ENCODE results near the gene IGSF22.
"Not testable (repeated sequence)": the region's sequence is repeated elsewhere in the genome, so short reads cannot be mapped to it uniquely, and the experiment has no call there.

Gene IGSF22

DNA sequence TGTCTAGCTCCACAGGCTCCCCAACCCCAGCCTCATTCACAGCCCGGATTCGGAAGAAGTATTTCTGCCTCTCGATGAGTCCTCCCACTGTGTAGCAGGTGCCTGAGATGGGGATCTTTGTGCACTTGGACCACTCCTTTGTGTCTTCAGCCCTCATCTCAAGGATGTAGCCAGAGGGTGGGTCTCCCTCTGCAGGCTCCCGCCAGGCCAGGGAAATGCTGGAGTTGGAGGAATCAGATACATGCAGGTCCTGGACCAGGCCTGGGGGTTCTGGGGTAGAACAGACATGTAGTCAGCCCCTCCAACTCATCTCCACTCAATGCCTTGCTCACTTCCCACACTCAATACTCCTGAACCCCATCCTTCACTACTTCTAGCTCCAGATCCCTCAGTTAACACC lies 16.6 kb downstream of the IGSF22 start:
- DNase-seq: no peak

DNA sequence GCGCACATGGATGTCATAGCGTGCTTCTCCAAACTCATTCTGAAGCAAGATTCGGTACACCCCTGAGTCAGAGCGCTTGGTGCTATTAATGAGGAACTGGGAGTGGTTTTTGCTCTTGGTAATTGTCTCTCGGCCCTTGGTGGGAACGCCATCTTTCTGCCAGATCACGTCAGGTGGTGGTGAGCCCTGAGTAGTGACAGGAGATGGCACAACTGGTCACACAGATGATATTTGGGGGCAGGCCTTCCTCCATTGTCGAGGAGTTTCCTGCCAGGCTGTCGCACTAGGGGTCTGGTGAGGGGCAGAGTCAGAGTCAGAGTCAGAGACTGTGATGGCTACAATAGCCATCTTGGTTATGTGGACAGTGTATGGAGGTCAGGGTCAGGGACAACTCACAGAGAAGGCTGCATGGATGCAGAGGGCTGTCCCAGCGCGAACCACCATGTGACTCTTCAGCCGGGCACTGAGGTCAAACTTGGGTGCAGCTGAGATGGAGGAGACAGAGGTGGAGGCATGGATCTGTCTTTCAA lies 18.1 kb downstream of the IGSF22 start:
- no peak for DNase-seq

DNA sequence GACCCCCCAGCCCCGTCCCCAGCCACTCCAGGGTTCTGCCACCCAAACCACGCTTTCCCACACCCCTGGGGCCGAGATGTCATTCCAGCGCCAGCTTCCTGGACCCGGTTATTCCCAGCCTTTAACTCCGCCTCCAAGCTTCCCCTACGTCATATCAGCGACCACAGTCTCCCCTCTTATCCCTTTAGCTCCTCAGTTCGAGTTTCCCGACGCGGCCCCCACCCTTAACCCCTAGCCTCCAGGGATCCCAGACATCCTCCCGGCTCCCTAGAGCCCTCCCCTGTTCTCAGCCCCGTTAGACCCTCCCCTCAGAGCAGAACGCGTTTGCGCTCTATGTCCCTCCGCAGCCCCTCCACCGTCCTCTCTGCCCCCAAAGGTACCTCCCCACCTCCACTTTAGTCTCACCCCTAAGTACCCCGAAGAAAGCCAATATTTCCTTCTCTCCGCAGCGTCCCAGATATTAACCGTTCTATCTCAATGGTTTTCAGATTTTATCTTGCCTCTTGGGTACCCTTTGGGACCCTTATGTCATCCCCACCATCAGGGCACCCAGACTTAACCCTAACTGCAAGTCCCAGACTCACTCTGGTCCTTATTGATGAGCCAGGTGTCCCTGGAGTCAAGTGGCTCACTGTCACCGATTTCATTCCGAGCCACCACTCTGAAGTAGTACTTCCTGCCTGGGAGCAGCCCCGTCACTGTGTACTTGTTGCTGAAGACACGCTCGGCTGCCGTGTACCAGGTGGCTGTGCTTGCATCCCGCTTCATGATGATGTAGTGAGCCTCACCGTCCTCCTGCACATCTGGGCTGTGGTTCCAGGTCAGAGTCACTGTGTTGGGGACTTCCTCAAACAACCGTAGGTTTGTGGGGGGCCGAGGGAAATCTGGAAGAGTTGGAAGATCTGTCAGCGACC lies 19.4 kb downstream of the IGSF22 start:
- no peak for DNase-seq

DNA sequence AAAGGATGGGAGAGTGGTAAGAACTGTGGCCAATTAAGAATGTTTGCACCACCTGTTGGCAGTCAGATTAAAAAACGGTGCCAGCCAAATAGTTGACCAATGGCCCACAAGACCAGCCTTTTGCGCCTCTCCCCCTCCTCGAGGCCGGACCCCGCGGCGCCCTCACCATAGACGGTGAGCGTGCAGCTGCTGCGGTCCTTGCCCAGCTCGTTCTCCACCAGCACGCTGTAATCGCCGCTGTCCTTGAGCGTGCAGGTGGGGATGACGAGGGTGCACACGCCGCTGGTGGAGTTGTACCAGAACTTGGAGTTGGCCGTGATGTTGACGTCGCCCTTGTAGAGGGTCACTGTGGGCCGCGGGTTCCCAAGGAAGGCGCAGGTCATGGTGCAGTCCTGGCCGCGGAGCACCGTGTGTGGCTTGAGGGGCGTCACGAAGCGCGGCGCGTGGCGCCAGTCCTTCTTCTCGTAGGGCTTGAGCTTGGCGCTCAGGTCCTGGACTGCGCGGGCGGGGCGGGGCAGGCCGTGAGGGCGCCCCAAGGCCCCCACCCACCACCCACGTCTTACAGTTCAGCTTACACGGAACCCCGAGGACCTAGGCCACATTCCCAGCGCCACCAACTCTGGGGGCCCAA lies 20.2 kb downstream of the IGSF22 start:
- no peak for DNase-seq

DNA sequence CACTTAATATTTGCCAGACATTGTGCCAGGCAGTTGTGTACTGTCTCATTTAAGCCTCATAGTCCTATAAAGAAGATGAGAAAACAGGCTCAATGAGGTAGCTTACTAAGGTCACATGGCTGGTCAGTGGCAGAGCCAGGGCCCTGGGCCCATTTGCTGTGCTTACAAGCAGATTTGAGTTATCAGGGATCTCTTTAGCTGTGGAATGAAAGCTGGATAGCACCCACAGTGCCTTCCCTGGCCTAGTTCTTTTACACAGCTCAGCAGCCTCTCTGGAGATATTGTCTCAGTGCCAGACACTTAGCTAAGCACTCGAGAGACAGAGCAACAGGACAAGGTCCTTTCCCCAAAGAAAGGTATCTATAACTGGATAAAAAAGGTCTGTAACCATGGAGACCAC lies 21.3 kb downstream of the IGSF22 start:
- no peak for DNase-seq

DNA sequence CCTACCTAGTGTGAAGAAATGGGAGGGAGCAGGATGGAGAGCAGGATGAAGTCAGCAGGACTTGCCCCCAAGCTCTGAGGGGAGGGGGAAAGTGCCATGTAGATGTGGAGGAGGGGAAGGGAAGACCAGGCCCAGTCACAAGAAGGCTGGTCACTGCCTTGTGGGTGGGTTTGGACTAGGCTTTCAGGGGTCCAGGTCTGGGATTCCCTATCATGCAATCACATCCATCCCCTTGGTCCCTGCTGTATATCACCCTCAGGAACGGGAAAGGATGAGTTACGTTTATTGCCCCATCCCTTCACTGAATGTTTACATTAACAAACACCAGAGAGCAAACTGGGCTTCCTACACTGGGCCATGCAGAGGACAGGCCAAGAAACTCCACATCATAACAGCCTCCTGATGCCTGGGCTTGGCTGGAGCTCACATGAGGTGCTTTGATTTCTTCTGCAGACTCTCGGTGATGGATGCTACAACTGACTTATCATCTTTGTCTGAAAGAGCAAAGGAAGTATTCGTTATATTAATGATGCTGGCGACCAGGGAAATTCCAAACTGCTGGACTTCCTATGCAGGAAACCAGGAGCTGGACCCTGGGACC lies 21.8 kb downstream of the IGSF22 start:
- DNase-seq: no peak

DNA sequence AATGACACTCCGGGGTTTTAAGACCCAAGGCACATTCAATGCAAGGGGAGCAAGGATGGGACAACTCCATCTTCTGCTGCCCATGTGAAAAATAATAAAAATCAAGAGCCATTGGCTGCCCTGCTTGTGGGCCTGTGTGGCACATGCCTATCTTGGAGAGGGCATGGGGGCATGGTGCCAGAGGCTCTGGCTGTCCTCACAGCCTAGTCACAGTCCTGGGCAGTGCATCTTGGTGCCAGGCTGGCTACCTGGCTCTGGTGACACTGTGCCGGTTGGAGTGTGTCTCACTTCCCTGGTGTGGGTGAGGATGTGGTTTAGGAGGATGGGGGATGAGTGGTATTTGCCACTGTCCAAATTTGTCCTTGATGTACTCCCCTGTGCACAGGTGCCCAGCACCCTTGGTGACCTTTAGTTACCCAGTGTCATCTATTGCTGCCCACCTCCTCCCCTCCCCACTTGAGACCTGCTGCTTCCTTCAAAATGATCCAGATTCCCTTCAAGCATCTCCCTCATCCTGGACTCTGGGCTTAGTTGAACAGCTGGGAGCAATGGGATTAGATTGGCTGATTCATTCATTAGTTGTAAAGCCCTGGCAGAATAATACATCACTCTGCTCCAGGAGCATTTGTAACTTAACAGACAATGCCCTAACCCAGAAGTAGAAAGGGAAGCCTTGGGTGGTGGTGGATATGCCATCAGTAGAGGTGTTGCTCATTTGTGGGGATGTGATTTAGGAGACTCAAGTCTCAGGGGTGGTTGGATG lies 22.8 kb downstream of the IGSF22 start:
- DNase-seq: no peak

DNA sequence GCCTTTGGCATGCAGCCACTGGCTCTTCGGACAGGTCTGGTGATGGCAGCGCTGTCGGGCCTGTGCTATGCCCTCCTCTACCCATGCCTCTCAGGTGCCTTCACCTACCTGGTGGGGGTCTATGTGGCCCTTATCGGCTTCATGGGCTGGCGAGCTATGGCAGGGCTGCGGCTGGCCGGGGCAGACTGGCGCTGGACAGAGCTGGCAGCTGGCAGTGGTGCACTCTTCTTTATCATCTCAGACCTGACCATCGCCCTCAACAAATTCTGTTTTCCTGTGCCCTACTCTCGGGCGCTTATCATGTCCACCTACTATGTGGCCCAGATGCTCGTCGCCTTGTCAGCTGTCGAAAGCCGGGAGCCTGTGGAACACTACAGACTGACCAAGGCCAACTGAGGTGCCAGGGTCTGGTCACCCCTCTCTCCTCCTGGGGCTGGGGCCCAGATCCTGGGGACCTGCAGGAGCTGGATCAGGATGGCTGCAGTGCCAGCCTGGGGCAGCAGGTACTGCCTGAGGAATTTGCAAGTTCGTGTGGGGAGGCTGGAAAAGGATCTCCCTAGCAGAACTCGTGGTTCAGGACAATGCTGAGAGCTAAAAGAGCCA lies 24.3 kb downstream of the IGSF22 start:
- DNase-seq: no peak

DNA sequence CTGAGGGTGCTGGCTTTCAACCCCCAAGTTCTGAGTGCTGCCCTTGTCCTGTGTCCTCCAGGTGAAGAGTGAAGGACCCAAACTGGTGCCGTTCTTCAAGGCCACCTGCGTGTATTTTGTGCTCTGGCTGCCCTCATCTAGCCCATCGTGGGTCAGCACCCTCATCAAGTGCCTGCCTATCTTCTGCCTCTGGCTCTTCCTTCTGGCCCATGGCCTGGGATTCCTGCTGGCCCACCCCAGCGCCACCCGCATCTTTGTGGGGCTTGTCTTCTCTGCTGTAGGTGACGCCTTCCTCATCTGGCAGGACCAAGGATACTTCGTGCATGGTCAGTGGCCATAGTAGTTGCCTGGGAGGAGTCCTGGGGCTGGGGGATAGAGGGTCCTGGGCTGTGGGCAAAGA lies 25.1 kb downstream of the IGSF22 start:
- DNase-seq: no peak

DNA sequence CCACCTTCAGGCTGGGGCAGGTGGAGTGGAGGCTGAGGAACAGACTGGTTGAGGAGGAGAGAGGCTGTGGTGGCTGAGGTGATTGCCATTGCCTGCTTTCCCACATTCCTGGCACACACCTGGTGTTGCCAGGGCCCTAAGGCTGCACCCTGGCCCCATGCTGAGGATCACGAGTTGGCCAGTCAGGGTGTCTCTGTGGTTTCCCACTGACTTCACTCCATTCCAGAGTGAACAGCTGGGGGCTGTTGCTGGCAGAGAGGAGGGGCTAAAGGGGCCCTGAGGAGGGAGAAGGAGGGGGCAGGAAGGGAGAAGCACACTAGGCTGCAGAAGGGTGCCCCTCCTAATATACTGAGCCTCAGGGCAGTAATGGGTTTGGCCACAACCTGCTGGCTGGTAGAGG lies 25.6 kb downstream of the IGSF22 start:
- no peak for DNase-seq

DNA sequence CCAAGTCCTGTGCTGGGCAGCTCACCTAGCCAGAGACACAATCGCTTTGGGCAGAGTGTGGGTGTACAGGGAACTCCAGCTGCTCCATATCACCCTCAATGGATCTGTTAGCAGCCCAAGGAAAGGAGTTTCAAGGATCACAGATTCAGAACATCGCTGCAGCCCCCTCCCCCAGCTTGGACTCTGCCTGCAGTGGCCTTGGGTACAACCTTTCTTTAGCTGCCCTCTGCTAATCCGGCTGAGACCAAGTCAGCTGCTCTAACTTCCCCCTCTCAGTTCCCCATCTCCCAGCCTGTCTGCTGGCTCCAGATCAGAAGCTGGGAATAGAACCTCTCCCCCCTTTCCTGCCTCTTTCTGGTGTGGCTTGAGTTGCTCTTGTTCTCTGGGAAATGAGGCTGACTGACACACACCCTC lies 26.1 kb downstream of the IGSF22 start:
- DNase-seq: no peak

DNA sequence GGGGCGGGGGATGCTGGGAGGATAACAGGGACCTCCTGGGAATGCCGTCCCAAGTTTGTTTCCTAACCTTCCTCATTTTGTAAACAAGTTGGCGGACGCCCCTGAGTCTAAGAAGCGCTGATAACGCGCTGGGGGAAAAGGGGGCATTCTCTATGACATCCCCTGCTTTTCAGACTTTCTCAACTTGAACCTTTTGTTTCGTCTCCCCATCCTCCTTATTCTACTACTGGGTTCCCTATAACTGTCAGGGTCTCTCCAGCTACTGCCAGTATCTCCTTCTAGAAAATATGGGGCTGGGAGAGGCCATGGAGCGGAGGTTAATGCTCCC lies 26.8 kb downstream of the IGSF22 start:
- DNase-seq: no peak

DNA sequence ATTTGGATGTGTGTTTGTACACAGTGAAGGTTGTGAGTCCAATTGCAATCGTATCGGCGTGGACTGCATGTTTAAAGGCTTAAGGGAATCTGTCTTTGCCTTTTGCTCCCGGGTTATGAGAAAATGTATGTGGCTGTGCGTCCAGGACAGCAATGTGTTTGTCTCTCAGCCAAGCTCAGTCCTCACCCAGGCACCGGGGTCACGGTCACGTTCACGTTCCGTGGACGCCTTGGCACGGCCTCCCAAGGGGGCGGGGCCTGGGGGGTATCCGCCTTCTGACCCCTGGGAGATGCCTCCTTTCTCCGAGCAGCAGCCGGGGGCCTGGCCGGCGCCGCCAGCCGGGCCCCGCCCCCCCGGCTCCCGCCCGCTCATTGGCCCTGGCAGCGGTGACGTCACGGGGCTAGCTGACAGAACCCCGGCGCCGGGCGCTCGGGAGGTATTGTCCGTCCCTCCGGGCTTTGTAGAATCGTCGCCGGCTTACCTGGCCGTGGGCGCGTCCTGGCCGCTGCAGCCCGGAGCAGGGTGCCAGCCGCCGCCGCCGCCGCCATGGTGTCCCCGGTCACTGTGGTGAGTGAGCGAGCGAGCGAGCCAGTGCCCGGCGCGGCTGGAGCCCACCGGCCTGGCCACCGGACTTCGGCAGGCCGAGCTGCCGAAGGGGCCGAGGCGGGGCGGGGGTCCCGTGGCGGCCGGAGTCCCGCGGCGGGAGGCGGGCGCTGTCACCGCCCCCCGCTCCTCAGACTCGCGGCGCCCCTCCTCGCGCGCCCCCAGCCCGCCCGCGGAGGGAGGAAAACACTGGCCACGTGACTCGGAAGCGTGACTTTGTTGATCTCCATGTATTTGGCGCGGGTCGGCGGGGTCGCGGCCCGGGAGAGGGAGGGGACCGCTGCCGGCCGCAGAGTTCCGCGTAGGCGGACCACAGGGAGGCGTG lies 27.4 kb downstream of the IGSF22 start, which contains the start of gene TMEM86A:
TSS of gene TMEM86A (plus strand) at position 439 of the 928 bp plus-strand sequence. CDS start at position 547, 108 bp downstream.
- peak; percentile 92 for DNase-seq

DNA sequence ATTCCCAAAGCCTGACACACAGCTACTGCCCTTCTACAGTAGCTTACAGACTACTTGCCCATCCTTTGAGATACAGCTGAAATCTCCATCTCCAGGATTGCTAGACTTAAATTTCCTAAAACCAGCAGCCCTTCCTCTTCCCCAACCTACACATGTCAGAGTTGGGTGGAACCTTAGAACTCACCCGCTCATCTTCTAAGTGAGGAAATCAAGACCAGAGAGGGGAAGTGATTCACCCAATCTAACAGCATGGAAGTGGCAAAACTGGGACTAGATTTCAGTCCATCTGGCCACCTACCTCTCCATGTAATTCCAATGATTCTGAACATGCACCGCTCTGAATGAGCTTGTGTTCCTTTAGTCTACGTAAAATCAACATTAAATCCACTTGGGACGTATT lies 28.4 kb downstream of the IGSF22 start:
- DNase-seq: no peak

DNA sequence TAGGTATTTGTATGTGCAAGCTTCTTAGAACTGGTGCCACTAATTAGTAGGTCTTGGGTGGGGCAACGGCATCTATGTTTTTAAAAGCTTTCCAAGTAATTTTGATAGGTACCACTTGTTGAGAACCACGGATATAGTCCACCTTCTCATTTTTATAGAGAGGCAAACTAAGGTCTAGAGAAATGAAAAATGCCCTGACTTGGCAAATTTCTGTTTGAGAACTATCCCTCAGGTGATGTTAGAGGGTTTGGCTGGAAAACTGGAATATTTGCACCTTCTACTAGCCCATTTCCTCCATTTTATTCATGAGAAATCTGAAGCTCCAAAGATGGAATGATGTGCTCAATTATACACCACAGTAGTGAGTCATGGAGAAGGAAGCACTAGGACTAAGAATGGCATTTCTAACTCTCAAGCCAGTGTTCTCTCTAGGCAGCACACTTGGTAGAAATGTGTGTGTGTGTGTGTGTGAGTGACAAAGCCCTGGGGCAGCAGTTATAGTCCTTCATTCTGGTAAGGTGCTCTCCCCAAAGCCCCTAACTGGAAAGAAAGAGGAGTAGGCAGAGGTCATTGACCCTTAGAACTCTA lies 29.3 kb downstream of the IGSF22 start:
- DNase-seq: no peak

DNA sequence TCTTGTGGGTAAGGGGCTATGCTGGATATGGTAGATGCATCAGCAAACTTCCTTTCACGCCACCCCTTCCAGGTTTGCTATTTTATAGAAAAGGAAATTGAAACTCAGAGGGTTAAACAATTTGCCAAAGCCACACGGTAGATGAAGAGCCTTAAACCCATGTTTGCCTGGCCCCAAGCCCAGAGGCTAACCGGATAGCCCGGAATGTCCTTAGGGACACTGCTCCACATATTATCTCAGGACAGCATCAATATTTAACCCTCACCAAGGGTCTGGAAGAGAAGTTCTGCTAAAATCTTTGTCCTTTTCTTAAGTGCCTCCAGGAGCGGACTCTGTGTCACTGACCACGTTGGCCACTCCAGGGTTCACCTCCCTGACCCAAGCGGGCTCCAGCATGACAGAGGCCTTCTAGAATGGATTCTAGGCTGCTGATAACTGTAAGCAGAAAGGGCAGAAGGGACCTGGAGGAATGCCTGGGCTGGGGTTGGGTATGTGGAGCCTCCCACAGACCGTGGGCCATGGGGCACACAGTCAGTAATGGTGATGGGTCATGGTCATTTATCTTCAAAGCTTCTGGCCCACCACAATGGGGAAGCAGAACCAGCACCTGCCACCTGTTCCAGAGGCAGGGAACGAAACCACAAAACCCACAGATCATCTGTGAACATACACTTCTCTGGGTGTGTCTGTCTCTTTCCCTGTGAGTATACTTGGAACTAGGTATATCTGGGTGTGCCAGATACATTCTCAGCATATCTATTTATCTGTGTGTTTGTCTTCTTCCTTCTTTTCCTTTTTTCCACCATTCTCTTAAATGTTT lies 32.8 kb downstream of the IGSF22 start:
- DNase-seq: peak; percentile 68

DNA sequence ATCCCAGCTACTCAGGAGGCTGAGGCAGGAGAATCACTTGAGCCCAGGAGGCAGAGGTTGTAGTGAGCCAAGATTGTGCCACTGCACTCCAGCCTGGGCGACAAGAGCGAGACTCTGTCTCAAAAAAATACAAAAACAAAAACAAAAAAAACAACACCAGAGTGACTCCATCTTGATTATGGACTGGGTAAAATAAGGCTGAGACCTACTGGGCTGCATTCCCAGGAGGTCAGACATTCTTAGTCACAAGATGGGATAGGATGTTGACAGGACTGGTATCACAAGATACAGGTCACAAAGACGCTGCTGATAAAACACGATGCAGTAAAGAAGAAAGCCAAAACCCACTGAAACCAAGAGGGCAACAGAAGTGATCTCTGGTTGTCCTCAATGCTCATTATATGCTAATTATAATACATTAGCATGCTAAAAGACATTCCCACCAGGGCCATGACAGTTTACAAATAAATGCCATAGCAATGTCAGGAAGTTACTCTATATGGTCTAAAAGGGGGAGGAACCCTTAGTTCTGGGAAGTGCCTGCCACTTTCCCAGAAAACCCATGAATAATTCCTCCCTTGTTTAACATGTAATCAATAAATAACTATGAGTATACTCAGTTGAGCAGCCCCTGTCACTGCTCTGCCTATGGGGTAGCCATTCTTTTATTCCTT lies 34.4 kb downstream of the IGSF22 start:
- not testable (repeated sequence) for DNase-seq

DNA sequence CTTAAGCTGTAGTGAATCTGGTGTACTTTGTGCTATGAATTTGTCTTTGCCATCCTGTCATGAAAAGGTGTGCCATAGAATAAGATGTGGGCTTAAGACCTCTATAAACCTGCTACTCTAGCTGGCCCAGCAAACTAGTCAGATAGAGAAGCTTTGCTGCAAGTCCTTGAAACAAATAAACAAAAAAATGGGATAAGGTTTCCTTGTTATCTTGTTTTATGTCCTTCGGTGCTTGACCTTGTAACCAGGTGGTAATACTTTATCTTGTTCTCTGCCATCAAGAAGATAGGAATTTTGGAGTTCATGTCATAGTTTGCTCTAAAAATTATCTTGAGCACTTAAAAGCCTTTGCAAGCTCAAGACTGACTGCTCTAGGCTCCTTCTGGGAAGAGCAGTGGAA lies 41.7 kb downstream of the IGSF22 start:
- DNase-seq: no peak

DNA sequence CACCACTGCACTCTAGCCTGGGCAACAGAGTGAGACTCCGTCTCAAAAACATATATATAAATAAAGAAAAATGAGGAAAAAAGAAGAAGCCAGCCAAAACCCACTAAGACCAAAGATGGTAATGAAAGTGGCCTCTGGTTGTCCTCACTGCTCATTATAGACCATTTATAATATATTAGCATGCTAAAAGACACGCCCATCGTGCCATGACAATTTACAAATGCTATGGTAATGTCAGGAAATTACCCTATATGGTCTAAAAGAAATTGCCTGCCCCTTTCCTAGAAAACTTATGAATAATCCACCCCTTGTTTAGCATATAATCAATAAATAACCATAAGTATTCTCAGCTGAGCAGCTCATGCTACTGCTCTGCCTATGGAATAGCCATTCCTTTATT lies 43.5 kb downstream of the IGSF22 start:
- DNase-seq: no peak

DNA sequence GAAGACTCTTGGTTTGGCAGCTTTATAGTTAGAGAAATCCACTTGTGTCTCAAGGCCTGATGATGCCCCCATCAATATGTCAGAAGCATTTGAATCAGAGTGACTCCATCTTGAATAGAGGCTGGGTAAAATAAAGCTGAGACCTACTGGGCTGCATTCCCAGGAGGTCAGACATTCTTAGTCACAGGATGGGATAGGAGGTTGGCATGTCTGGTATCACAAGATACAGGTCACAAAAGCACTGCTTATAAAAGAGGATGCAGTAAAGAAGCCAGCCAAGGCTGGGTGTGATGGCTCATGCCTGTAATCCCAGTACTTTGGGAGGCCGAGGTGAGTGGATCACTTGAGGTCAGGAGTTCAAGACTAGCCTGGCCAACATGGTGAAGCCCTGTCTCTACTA lies 44.0 kb downstream of the IGSF22 start:
- not testable (repeated sequence) for DNase-seq

Data from hematopoietic multipotent progenitor cell treated with erythropoietin and hydrocortisone succinate and interleukin-3 and kit ligand, for 6 days (in vitro differentiated cells).